GM06990 (cell line): ENCODE measurements around the gene CIITA.

ENCODE experiments used
- DNase-seq: peaks from one replicate; pipeline ENCODE4 v3.0.0-alpha.2; 2011; ENCODE audit not compliant: insufficient read length; ENCODE audit errors: extremely low read depth
- H3K27me3 ChIP-seq: replicated peaks from 2 replicates; pipeline ENCODE4 v1.6.0; 2011; ENCODE audit warnings: low read length; ENCODE audit not compliant: control insufficient read depth, insufficient read depth
- H3K36me3 ChIP-seq: 2 replicates; pipeline ENCODE4 v1.5.1; 2011; ENCODE audit warnings: low read length; ENCODE audit not compliant: control insufficient read depth, insufficient read depth
- H3K4me3 ChIP-seq: replicated peaks from 2 replicates; pipeline ENCODE4 v1.5.1; 2011; ENCODE audit warnings: low read depth, mild to moderate bottlenecking, control low read depth, low read length
- TF ChIP-seq, protein P1 (sequence below): IDR thresholded peaks from 2 replicates; pipeline ENCODE4 v1.5.1; 2011; ENCODE audit warnings: low read length, control low read depth, mild to moderate bottlenecking, inconsistent platforms; ENCODE audit not compliant: insufficient read depth, poor library complexity, severe bottlenecking

The CIITA gene

DNA sequence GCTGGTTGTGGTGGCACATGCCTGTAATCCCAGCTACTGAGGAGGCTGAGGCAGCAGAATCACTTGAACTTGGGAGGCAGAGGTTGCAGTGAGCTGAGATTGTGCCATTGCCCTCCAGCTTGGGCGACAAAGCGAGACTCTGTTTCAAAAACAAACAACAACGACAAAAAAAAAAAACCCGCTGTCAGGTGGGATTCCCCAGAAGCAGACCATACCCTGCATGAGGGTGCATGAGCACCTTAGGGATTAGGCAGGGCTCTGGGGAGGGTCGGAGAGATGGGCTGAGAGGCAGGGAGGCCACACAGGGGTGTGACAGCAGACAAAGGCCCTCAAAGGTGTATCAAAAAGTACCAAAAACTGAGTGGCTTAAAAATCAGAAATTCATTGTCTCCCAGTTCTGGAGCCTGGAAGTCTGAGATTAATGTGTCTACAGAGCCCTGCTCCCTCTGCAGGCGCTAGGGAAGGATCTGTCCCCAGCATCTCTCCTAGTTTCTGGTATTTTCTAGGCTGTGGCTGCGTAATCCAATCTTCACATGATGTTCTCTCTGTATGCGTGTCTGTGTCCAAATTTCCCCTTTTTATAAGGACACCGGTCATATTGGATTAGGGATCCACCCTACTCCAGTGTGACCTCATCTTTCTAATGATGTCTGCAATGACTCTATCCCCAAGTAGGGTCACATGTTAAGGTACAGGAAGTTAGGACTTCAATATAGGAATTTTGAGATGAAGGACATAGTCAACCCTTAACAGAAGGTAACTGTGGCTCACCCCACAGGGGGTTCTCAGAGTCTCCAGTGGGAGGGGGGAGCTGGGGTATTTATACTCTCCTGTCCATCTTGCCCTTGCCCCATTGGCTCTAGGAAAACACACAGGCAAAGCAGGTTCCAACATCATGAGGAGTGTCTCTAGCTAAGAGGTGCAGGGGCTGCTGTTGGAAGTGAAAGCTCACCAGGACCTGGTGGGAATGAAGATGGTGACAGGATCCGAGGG, 44.8 kb upstream of the CIITA start:
- Histone ChIP-seq H3K4me3 (no peak overlapping the region), H3K36me3 (no peaks in the 10 kb centered on the region), H3K27me3 (no peaks in the 10 kb centered on the region)
- DNase-seq, result no peak
- TF ChIP-seq, protein P1, sequence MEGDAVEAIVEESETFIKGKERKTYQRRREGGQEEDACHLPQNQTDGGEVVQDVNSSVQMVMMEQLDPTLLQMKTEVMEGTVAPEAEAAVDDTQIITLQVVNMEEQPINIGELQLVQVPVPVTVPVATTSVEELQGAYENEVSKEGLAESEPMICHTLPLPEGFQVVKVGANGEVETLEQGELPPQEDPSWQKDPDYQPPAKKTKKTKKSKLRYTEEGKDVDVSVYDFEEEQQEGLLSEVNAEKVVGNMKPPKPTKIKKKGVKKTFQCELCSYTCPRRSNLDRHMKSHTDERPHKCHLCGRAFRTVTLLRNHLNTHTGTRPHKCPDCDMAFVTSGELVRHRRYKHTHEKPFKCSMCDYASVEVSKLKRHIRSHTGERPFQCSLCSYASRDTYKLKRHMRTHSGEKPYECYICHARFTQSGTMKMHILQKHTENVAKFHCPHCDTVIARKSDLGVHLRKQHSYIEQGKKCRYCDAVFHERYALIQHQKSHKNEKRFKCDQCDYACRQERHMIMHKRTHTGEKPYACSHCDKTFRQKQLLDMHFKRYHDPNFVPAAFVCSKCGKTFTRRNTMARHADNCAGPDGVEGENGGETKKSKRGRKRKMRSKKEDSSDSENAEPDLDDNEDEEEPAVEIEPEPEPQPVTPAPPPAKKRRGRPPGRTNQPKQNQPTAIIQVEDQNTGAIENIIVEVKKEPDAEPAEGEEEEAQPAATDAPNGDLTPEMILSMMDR, result no peak

DNA sequence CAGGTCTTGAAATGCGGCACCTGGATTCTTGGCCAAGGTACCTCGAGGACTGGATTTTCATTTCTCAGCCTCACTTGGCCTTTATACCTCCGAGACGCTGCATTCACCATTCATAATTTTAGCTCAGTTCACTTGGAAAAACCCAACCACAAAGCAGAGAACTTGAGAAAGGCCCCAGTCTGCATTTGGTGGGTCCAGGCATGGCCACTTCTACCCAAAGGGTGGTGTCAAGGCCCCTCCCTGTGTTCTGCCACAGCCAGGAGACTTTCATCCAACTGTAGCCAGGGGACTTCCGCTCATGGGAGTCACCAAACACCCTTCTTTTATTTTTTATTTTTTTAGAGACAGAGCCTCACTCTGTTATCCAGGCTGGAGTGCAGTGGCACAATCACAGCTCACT, 43.7 kb upstream of the CIITA start:
- no peaks in the 10 kb centered on the region for H3K27me3 ChIP-seq
- no peak overlapping the region for H3K4me3 ChIP-seq
- DNase-seq, result no peak
- no peaks in the 10 kb centered on the region for H3K36me3 ChIP-seq
- TF ChIP-seq, protein P1, result no peak

DNA sequence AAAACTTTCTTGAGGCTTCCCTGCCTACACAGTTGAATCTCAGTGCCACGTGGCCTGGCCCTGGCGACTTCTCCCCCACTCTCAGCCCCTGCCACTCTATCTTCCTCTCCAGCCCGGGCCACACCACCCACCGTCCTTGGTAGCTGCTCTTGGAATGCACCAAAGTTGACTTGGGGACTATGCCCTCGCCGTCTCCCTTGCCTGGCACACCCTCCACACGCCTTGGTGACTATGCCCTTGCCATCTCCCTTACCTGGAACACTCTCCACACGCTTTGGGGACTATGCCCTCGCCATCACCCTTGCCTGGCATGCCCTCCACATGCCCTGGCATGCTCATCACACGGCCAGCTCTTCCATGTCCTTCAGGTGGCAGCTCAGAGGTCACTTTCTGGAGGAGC, 42.9 kb upstream of the CIITA start:
- TF ChIP-seq, protein P1, result no peak
- H3K27me3 ChIP-seq, result no peaks in the 10 kb centered on the region
- H3K4me3 ChIP-seq, result no peak overlapping the region
- H3K36me3 ChIP-seq, result no peaks in the 10 kb centered on the region
- DNase-seq, result no peak

DNA sequence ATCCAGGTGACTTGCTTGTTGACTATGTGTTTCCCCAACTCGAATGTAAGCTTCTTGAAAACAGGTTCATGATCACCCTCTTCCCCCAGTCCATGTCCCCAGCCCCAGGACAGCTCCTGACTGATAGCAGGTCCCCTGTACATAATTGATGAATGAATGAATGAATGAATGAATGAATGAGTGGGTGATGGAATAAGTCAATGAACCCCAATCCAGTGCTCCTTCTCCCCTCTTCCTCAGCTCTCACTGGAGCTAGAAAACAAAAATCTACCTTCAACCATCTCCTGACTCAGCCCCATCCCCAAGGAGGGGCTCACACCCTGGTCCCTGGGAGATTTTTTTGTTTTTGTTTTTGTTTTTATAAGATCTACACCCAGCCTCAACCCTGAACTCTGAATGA, 42.2 kb upstream of the CIITA start:
- TF ChIP-seq, protein P1, result no peak

DNA sequence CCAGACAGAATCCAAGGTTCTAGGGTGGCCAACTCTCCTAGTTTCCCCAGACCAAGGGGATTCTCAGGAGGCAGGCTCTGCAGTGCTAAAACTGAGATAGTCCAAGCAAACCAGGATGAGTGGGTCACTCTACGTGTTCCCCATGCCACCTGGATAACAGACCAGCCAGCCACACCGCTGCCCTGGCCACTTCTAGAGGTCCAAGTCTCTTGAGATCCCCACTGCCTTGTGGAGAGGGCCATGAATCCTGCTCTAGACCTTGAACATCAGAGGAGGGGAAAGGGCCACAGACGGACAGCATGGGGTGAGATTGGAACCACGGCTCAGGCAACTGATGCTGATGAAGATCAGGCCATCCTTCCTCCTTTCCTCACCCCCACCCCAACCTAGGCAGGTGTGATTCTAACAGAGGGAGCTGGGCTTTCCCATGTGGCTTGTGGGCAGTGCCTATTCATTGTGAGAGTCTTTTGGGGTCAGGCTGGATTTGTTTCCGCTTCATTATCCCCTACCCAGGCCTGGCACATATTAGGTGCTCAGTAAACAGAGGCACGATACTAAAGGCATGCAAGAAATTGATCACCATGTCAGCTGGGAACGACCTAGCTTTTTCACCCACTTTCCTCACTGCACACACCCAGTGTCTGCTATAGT, 41.6 kb upstream of the CIITA start:
- H3K36me3 ChIP-seq, result no peaks in the 10 kb centered on the region
- DNase-seq, result peak; percentile 65
- TF ChIP-seq, protein P1, result no peak
- H3K27me3 ChIP-seq, result no peaks in the 10 kb centered on the region
- no peak overlapping the region for H3K4me3 ChIP-seq

More for the DNA sequence above, 42.2 kb upstream of the CIITA start:
- Histone ChIP-seq H3K4me3 (no peak overlapping the region), H3K27me3 (no peaks in the 10 kb centered on the region), H3K36me3 (no peaks in the 10 kb centered on the region)
- DNase-seq, result no peak
